ENCODE measurements around the gene TBC1D22A. TPM values are rescaled to one million over a fixed set of nuclear protein-coding genes. Genes with fewer than 3 reads are reported as not detected.

TBC1D22A gene
- polyA plus RNA-seq, 1 donor (not counting 4 experiments of a cell fraction or from before 2014, with no cell fraction given), result 20.9 TPM

- H3K4me3 ChIP-seq (ENCODE audit: control insufficient read depth in 2 of 3, extremely low read depth in 1 of 3, insufficient read depth in 2 of 3, low read depth in 1 of 3, low read length in 3 of 3), result no peak overlapping the region
- no peaks in the 10 kb centered on the region for H3K4me1 ChIP-seq (ENCODE audit: control insufficient read depth, extremely low read depth, insufficient read depth, low read length)
- no peaks in the 10 kb centered on the region for H3K27me3 ChIP-seq (ENCODE audit: control insufficient read depth, extremely low read depth, insufficient read depth, low read length)
- no peak overlapping the region for H3K27ac ChIP-seq (ENCODE audit: control insufficient read depth, insufficient read depth, low read length)
- no peaks in the 10 kb centered on the region for H3K36me3 ChIP-seq (ENCODE audit: control insufficient read depth in 2 of 2, extremely low read depth in 1 of 2, insufficient read depth in 2 of 2, low read length in 2 of 2)
- no peak overlapping the region for H3K9ac ChIP-seq (ENCODE audit: control insufficient read depth, extremely low read depth, insufficient read depth, low read length)
- H3K4me2 ChIP-seq (ENCODE audit: control insufficient read depth, extremely low read depth, insufficient read depth, low read depth, low read length), result no peak overlapping the region
- H3K79me2 ChIP-seq (ENCODE audit: control insufficient read depth, insufficient read depth, low read length), result no peaks in the 10 kb centered on the region
- H2AFZ ChIP-seq (ENCODE audit: control insufficient read depth, low read length), result no peak overlapping the region
- FAIRE-seq (no peak), DNase-seq (ENCODE audit: low read depth, low spot score) (no peak)
- H3K9me3 ChIP-seq (ENCODE audit: control insufficient read depth, low read depth, low read length), result peaks cover 2% of the 10 kb centered on the region
- no peaks in the 10 kb centered on the region for H3K9me1 ChIP-seq (ENCODE audit: control insufficient read depth, extremely low read depth, insufficient read depth, low read length)
- dilution Hi-C loops (cut with MboI; ENCODE audit: extremely low pct_ligation_motif_present, low sequenced_read_pairs), result no loop called here
- TF ChIP-seq EZH2 (IDR thresholded peaks at IDR 0.05; ENCODE audit: low read length), result no peak
- TF ChIP-seq CTCF (optimal IDR thresholded peaks at IDR 0.05 in 1 of 3, IDR thresholded peaks at IDR 0.05 in 1 of 3, conservative IDR thresholded peaks at IDR 0.05 in 1 of 3; ENCODE audit: extremely low read depth in 1 of 3, insufficient read depth in 2 of 3, low read length in 3 of 3), result no peak
- no peaks in the 10 kb centered on the region for H4K20me1 ChIP-seq (ENCODE audit: control insufficient read depth, extremely low read depth, insufficient read depth, low read length)
These were observed 443.7 kb downstream of the TBC1D22A start for GRCh38 chr22:47206164-47206563.

DNA sequence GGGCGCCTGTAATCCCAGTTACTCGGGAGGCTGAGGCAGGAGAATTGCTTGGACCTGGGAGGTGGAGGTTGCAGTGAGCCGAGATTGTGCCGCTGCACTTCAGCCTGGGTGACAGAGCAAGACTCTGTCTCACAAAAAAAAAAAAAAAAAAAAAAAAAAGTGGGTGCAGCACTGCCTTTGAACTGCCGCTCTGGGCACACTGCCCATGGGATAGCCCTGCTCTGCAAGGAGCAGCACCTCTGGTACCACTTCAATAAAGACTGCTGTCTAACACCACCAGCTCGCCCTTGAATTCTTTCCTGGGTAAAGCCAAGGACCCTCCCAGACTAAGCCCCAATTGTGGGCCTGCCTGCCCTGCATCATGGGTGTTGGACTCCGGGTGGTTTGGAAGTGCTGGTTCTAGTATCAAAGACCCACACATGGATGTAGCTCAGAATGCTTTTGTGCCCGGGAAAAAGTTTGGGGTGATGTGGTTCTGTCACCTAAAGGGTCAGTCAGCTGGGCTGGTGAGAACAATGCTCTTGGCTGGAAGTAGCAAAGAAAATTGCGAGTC is 444.3 kb downstream of the TBC1D22A start:
- H3K27ac ChIP-seq (ENCODE audit: control insufficient read depth, insufficient read depth, low read length), result no peak overlapping the region
- dilution Hi-C loops (cut with MboI; ENCODE audit: extremely low pct_ligation_motif_present, low sequenced_read_pairs), result no loop called here

More for the DNA sequence above, 444.3 kb downstream of the TBC1D22A start:
- Histone ChIP-seq H3K36me3 (ENCODE audit: control insufficient read depth in 2 of 2, extremely low read depth in 1 of 2, insufficient read depth in 2 of 2, low read length in 2 of 2) (no peaks in the 10 kb centered on the region), H4K20me1 (ENCODE audit: control insufficient read depth, extremely low read depth, insufficient read depth, low read length) (no peaks in the 10 kb centered on the region), H3K79me2 (ENCODE audit: control insufficient read depth, insufficient read depth, low read length) (no peaks in the 10 kb centered on the region), H3K27me3 (ENCODE audit: control insufficient read depth, extremely low read depth, insufficient read depth, low read length) (no peaks in the 10 kb centered on the region), H3K4me1 (ENCODE audit: control insufficient read depth, extremely low read depth, insufficient read depth, low read length) (no peaks in the 10 kb centered on the region), H3K9me1 (ENCODE audit: control insufficient read depth, extremely low read depth, insufficient read depth, low read length) (no peaks in the 10 kb centered on the region), H3K4me3 (ENCODE audit: control insufficient read depth in 2 of 3, extremely low read depth in 1 of 3, insufficient read depth in 2 of 3, low read depth in 1 of 3, low read length in 3 of 3) (no peak overlapping the region), H3K9me3 (ENCODE audit: control insufficient read depth, low read depth, low read length) (peaks cover 2% of the 10 kb centered on the region), H3K9ac (ENCODE audit: control insufficient read depth, extremely low read depth, insufficient read depth, low read length) (no peak overlapping the region), H2AFZ (ENCODE audit: control insufficient read depth, low read length) (no peak overlapping the region), H3K4me2 (ENCODE audit: control insufficient read depth, extremely low read depth, insufficient read depth, low read depth, low read length) (no peak overlapping the region)
- no peak for TF ChIP-seq CTCF (optimal IDR thresholded peaks at IDR 0.05 in 1 of 3, IDR thresholded peaks at IDR 0.05 in 1 of 3, conservative IDR thresholded peaks at IDR 0.05 in 1 of 3; ENCODE audit: extremely low read depth in 1 of 3, insufficient read depth in 2 of 3, low read length in 3 of 3)
- TF ChIP-seq EZH2 (IDR thresholded peaks at IDR 0.05; ENCODE audit: low read length), result no peak
- FAIRE-seq, result no peak
- DNase-seq (ENCODE audit: low read depth, low spot score), result no peak

Measured in keratinocyte (primary cell).